ENCODE measurements around the gene RAB21.

- TF ChIP-seq CTCF (IDR thresholded peaks at IDR 0.05) (no peak), POLR2AphosphoS5 (IDR thresholded peaks at IDR 0.05) (no peak), POLR2A (IDR thresholded peaks at IDR 0.05) (no peak)
Observed at GRCh38 chr12:71718611-71719010, 36.1 kb upstream of the RAB21 start.
